Raji (cell line): ENCODE measurements around the gene CCDC69.
A peak's percentile ranks its signal among the peaks of the same experiment; 100 is the strongest.

Experiments used
- POLR2A ChIP-seq: IDR thresholded peaks from 2 replicates; pipeline ENCODE4 v1.6.1; 2011; ENCODE audit warnings: low read depth, low read length, control low read depth; ENCODE audit not compliant: insufficient read depth

Gene CCDC69

GRCh38 chr5:151134228-151134627, 89.7 kb downstream of the CCDC69 start:
- no peak for TF ChIP-seq POLR2A

GRCh38 chr5:151132963-151133362, 90.9 kb downstream of the CCDC69 start:
- TF ChIP-seq POLR2A: 0 out of 2 replicates have a peak, but pooled peaks have one; percentile 6
